ENCODE results near the gene SOAT1.
"Not testable (repeated sequence)": the region's sequence is repeated elsewhere in the genome, so short reads cannot be mapped to it uniquely, and the experiment has no call there.

SOAT1 gene

GRCh38 chr1:179365342-179366092 is 71.9 kb downstream of the SOAT1 start, which contains the start of gene AXDND1:
Gene AXDND1 (plus strand): TSS chr1:179365971. CDS start chr1:179366510, 539 bp downstream.
- DNase-seq = peak; percentile 56

GRCh38 chr1:179366093-179366800 is 72.7 kb downstream of the SOAT1 start:
- DNase-seq = no peak

GRCh38 chr1:179369751-179370341 is 76.2 kb downstream of the SOAT1 start:
- peak; percentile 63 for DNase-seq

DNA sequence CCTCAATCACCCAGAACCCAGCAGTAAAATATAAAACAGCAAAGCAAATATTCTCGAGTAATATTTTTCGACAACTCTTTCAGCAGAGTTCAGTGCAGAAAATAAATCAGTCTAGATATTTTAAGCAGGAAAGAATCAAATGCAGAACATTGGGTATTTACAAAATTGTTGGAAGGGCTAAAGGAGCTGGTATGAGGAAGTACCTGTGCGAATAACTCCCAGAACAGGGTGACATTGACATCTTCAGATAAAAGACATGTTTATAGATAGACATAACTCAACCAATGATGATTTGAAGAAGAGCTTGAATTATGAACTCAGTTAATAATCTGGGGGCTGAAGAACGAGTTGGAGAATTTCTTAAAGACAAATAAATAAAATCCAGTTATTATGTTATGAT is 78.6 kb downstream of the SOAT1 start:
- DNase-seq = no peak

GRCh38 chr1:179376223-179376622 is 82.6 kb downstream of the SOAT1 start:
- no peak for DNase-seq

GRCh38 chr1:179380299-179380698 is 86.7 kb downstream of the SOAT1 start:
- no peak for DNase-seq

- DNase-seq = no peak
Observed at GRCh38 chr1:179384027-179384426, 90.4 kb downstream of the SOAT1 start.

DNA sequence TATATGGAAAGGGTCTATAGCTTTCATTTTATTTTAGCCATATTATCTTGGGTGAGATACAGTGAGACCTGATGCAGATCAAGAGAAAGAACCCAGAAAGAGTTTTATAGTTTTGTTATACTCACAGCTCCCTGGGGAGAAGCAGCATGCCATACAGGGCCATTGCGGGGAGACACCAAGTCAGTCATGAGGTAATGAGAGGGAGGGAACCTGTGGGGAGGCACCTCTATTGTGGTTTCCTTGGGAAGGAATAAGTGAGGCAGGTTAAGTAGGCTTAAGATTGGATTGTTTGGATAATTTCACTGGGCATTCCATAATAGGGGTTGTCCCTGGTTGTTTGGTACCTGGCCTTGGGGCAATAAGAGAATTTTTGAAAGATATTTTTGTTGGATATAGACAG is 91.9 kb downstream of the SOAT1 start:
- DNase-seq = no peak

DNA sequence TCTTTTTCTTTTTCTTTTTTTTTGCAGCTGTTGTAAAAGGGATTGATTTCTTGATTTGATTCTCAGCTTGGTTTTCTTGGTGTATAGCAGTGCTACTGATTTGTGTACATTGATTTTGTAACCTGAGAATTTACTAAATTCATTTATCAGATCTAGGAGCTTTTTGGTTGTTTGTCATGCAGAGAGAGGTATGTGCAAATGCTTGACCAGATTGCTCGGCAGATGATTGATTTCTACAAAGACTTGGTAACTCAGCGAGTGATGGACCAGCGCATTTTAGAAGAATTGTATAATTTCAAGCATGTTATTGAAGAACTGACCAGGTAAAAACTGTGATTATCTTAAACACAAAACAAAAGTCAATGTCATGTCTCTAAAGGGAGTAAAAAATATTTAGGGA is 100.1 kb downstream of the SOAT1 start:
- no peak for DNase-seq

DNA sequence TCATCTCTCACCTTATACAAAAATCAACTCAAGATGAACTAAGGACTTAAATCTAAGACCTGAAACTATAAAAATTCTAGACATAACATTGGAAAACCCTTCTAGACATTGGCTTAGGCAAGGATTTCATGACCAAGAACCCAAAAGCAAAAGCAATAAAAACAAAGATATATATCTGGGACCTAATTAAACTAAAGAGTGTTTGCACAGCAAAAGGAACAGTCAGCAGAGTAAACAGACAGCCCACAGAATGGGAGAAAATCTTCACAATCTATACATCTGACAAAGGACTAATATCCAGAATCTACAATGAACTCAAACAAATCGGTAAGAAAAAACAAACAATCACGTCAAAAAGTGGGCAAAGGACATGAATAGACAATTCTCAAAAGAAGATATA is 105.8 kb downstream of the SOAT1 start:
- not testable (repeated sequence) for DNase-seq
